HG03025 (cell line): Measurements from ENCODE around the gene ANKRD18B.
"Not testable (repeated sequence)": the region's sequence is repeated elsewhere in the genome, so short reads cannot be mapped to it uniquely, and the experiment has no call there.

Source experiments
- ATAC-seq: cut with Tn5 transposase; IDR thresholded peaks from one replicate; pipeline ENCODE4 v1.9.1; 2021; ENCODE audit warnings: mild to moderate bottlenecking, moderate library complexity; ENCODE audit not compliant: unreplicated experiment, low FRiP score

The ANKRD18B gene

GRCh38 chr9:33604249-33604648 is 80.2 kb downstream of the ANKRD18B start:
- not testable (repeated sequence) for ATAC-seq

- ATAC-seq = not testable (repeated sequence)
Measured at GRCh38 chr9:33604936-33605335, 80.9 kb downstream of the ANKRD18B start.

GRCh38 chr9:33611358-33611757 is 87.3 kb downstream of the ANKRD18B start:
- no peak for ATAC-seq

GRCh38 chr9:33612410-33612809 is 88.4 kb downstream of the ANKRD18B start:
- not testable (repeated sequence) for ATAC-seq

- ATAC-seq = no peak
Measured at GRCh38 chr9:33614001-33614687, 90.1 kb downstream of the ANKRD18B start.

GRCh38 chr9:33618370-33618769 is 94.3 kb downstream of the ANKRD18B start:
- not testable (repeated sequence) for ATAC-seq

GRCh38 chr9:33619666-33620404 is 95.8 kb downstream of the ANKRD18B start:
- no peak for ATAC-seq

GRCh38 chr9:33620738-33621439 is 96.8 kb downstream of the ANKRD18B start:
- no peak for ATAC-seq
